Kidney epithelial cell (primary cell): ENCODE measurements around the gene B3GNT2. TPM values are rescaled to one million over a fixed set of nuclear protein-coding genes. Genes with fewer than 3 reads are reported as not detected.
A peak's percentile ranks its signal among the peaks of the same experiment; 100 is the strongest.

Experiments used
- DNase-seq: peaks from one replicate; pipeline ENCODE4 v3.0.0-alpha.2; 2010; ENCODE audit warnings: low read depth
- H3K27me3 ChIP-seq: 2 replicates; pipeline ENCODE4 v1.6.0; 2011; ENCODE audit warnings: low read length; ENCODE audit not compliant: control insufficient read depth, insufficient read depth
- H3K36me3 ChIP-seq: 2 replicates; pipeline ENCODE4 v1.5.1; 2011; ENCODE audit warnings: low read length; ENCODE audit not compliant: control insufficient read depth, insufficient read depth
- H3K4me3 ChIP-seq: 2 replicates; pipeline ENCODE4 v1.5.1; 2011; ENCODE audit warnings: low read depth, mild to moderate bottlenecking, control low read depth, low read length
- total RNA-seq: library from RNA; depleted of rRNA; stranded (reverse); fragments of >200 nt; gene quantifications from 2 replicates; pipeline ENCODE4 v1.2.3, GENCODE V29; 2015
- TF ChIP-seq, protein P1 (sequence below): IDR thresholded peaks from 2 replicates; pipeline ENCODE4 v1.5.1; 2011; ENCODE audit warnings: mild to moderate bottlenecking, moderate library complexity, low read length, control low read depth, inconsistent platforms; ENCODE audit not compliant: insufficient read depth, poor library complexity, severe bottlenecking

Gene B3GNT2
- total RNA-seq, 1 donor from 2014 or later: 16.1 TPM

DNA sequence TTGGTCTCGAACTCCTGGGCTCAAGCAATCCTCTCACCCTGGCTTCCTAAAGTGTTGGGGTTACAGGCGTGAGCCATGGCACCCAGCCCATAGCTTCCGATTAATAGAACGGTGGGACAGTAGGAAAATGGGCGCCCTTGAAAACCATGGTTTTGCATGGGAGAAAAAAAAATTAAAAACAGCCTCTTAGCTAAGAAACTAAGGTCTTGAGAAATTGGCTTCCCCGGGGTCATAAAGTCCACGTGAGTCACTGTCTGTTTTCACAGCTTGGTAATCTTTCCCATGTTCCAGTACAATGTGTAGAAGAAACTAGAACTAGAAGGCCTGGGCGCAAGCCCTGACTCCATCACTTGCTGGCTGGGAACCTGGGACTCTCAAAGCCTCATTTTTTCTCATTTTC lies 20.7 kb downstream of the B3GNT2 start:
- TF ChIP-seq, protein P1, sequence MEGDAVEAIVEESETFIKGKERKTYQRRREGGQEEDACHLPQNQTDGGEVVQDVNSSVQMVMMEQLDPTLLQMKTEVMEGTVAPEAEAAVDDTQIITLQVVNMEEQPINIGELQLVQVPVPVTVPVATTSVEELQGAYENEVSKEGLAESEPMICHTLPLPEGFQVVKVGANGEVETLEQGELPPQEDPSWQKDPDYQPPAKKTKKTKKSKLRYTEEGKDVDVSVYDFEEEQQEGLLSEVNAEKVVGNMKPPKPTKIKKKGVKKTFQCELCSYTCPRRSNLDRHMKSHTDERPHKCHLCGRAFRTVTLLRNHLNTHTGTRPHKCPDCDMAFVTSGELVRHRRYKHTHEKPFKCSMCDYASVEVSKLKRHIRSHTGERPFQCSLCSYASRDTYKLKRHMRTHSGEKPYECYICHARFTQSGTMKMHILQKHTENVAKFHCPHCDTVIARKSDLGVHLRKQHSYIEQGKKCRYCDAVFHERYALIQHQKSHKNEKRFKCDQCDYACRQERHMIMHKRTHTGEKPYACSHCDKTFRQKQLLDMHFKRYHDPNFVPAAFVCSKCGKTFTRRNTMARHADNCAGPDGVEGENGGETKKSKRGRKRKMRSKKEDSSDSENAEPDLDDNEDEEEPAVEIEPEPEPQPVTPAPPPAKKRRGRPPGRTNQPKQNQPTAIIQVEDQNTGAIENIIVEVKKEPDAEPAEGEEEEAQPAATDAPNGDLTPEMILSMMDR: no peak
- Histone ChIP-seq H3K27me3 (no peaks in the 10 kb centered on the region), H3K36me3 (no peaks in the 10 kb centered on the region), H3K4me3 (no peak overlapping the region)
- peak; percentile 62 for DNase-seq

GRCh38 chr2:62217421-62217820 lies 21.5 kb downstream of the B3GNT2 start:
- no peaks in the 10 kb centered on the region for H3K27me3 ChIP-seq
- no peak for DNase-seq
- no peak overlapping the region for H3K4me3 ChIP-seq
- H3K36me3 ChIP-seq: no peaks in the 10 kb centered on the region
- TF ChIP-seq, protein P1: no peak

- Histone ChIP-seq H3K27me3 (no peaks in the 10 kb centered on the region), H3K36me3 (no peaks in the 10 kb centered on the region), H3K4me3 (no peak overlapping the region)
- no peak for DNase-seq
- TF ChIP-seq, protein P1: no peak
Observed at GRCh38 chr2:62217970-62218369, 22.1 kb downstream of the B3GNT2 start.

DNA sequence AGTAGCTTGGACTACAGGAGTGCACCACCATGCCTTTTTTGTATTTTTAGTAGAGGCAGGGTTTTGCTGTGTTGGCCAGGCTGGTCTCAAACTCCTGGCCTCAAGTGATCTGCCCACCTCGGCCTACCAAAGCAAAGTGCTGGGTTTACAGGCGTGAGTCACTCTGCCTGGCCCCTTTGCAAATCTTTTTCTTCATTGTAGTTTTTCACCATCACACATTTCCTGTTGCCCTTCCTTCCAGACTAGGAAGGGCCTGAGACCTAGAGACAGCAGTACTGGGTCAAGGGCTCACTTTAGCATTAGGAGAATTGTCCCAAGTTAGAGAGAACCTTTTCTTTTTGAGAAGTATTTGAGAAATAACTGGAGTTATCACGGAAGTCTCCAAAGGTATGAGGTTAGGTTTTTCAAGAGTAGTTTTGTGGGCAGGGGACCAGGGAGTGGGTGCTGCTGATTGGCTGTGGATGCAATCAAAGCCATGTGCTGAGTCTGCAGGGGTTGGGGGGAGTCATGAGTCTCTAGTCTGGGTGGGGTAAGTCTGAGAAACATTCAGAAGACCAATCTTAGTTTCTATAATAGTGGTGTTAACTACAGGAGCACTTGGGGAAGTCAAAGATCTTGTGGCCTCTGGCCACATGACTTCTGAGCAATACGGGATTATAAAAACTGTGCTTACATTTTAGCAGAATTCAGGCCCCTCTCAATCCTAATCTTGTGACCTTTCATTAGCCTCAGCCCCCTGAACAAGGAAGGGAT lies 23.7 kb downstream of the B3GNT2 start:
- no peak for DNase-seq
- TF ChIP-seq, protein P1: no peak
- Histone ChIP-seq H3K36me3 (no peaks in the 10 kb centered on the region), H3K27me3 (no peaks in the 10 kb centered on the region), H3K4me3 (no peak overlapping the region)

DNA sequence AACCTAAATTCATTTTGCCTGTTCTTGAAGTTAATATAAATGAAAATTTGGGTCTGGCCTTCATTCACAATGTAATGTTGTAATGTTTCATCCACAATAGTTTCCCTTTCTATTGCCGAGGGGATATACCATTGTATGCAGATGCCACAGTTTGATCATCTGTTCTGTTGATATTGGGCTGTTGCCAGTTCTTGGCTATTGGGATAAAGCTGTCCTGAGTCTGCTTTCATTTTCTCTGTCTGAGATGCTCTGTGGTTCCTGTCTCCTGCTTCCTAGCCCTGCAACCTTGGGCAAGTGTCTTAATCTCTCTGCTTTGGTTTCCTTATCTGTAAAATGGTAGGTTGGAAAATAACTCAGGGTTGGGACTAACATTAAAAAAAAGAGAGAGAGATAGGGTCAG lies 25.2 kb downstream of the B3GNT2 start:
- no peaks in the 10 kb centered on the region for H3K27me3 ChIP-seq
- TF ChIP-seq, protein P1: no peak
- H3K36me3 ChIP-seq: peaks cover 1% of the 10 kb centered on the region
- H3K4me3 ChIP-seq: no peak overlapping the region
- DNase-seq: peak; percentile 28

- Histone ChIP-seq H3K27me3 (no peaks in the 10 kb centered on the region), H3K36me3 (peaks cover 1% of the 10 kb centered on the region), H3K4me3 (no peak overlapping the region)
- DNase-seq: no peak
- TF ChIP-seq, protein P1: no peak
Observed at GRCh38 chr2:62222171-62222570, 26.3 kb downstream of the B3GNT2 start.
